ENCODE data around the gene KRT86.

- TF ChIP-seq, protein P1, sequence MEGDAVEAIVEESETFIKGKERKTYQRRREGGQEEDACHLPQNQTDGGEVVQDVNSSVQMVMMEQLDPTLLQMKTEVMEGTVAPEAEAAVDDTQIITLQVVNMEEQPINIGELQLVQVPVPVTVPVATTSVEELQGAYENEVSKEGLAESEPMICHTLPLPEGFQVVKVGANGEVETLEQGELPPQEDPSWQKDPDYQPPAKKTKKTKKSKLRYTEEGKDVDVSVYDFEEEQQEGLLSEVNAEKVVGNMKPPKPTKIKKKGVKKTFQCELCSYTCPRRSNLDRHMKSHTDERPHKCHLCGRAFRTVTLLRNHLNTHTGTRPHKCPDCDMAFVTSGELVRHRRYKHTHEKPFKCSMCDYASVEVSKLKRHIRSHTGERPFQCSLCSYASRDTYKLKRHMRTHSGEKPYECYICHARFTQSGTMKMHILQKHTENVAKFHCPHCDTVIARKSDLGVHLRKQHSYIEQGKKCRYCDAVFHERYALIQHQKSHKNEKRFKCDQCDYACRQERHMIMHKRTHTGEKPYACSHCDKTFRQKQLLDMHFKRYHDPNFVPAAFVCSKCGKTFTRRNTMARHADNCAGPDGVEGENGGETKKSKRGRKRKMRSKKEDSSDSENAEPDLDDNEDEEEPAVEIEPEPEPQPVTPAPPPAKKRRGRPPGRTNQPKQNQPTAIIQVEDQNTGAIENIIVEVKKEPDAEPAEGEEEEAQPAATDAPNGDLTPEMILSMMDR (IDR thresholded peaks at IDR 0.05): no peak
- TF ChIP-seq POLR2A (IDR thresholded peaks at IDR 0.05): no peak
Measured at GRCh38 chr12:52344111-52344510, 69.7 kb downstream of the KRT86 start.
